ENCODE data around the gene TBXT.
A peak's percentile ranks its signal among the peaks of the same experiment; 100 is the strongest.

TBXT gene

GRCh38 chr6:166173281-166173951, 5.8 kb upstream of the TBXT start:
- DNase-seq (ENCODE audit: low read depth in 2 of 2) = peak; percentile 6 to 10
- TF ChIP-seq CTCF (IDR thresholded peaks at IDR 0.05; ENCODE audit: low read depth, low read length) = no peak
- no peak overlapping the region for H3K4me3 ChIP-seq (replicated peaks in 1 of 2; ENCODE audit: low read depth in 2 of 2, low read length in 2 of 2)

GRCh38 chr6:166172546-166172945, 4.9 kb upstream of the TBXT start:
- no peak for DNase-seq (ENCODE audit: low read depth in 2 of 2)
- H3K4me3 ChIP-seq (replicated peaks in 1 of 2; ENCODE audit: low read depth in 2 of 2, low read length in 2 of 2) = no peak overlapping the region
- no peak for TF ChIP-seq CTCF (IDR thresholded peaks at IDR 0.05; ENCODE audit: low read depth, low read length)

GRCh38 chr6:166169549-166170421, 2.1 kb upstream of the TBXT start:
- no peak overlapping the region for H3K4me3 ChIP-seq (replicated peaks in 1 of 2; ENCODE audit: low read depth in 2 of 2, low read length in 2 of 2)
- no peak for DNase-seq (ENCODE audit: low read depth in 2 of 2)
- no peak for TF ChIP-seq CTCF (IDR thresholded peaks at IDR 0.05; ENCODE audit: low read depth, low read length)

DNA sequence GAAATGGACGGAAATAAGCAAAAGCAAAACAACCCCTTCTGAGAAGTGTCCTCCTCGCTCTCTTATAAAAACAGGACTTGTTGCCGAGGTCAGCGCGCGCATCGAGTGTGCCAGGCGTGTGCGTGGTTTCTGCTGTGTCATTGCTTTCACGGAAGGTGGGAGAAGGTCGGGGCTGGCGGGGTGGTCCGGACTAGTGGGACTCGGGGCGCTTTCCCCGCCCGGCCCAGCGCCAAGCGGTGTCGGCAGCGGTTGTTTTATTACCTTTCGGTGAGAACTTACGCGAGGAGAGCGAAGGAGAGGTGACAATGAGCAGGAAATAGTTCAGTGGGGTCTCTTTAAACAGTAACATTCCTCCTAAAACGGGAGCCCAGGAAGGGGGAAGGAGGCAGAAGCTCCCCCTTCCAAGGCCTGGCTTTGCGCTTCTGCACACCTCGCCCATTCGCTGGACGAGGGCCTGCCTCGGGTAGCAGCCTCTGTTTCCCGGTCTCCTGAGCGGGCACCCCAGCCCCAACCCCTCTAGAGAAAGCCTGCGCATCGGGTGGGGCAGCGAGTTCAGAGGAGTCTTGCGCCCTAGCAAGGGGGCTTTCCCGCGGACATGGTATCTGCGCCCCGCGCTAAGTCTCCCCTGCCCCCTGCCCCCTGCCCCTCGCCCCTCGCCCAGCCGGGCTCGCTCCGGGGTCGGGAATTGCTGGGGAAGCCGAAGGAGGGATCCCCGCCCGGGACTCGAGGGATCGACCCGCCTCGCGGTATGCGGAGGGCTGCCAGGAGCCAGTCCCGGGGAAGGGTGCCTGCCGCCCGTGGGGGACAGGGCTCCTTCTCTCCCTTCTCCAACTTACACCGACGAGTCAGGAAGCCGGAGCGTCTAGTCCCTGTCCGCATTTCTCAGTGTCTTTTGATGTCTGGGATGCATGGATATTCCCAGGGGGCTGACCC, 1.2 kb upstream of the TBXT start:
- TF ChIP-seq CTCF (IDR thresholded peaks at IDR 0.05; ENCODE audit: low read depth, low read length) = no peak
- peak; percentile 2 to 6 for DNase-seq (ENCODE audit: low read depth in 2 of 2)
- no peak overlapping the region for H3K4me3 ChIP-seq (replicated peaks in 1 of 2; ENCODE audit: low read depth in 2 of 2, low read length in 2 of 2)

GRCh38 chr6:166167258-166167731, 356 bp downstream of the TBXT start:
- no peak for DNase-seq (ENCODE audit: low read depth in 2 of 2)
- no peak overlapping the region for H3K4me3 ChIP-seq (replicated peaks in 1 of 2; ENCODE audit: low read depth in 2 of 2, low read length in 2 of 2)
- no peak for TF ChIP-seq CTCF (IDR thresholded peaks at IDR 0.05; ENCODE audit: low read depth, low read length)
